ENCODE measurements around the gene WNT9B. TPM values are rescaled to one million over a fixed set of nuclear protein-coding genes. Genes with fewer than 3 reads are reported as not detected.

Gene WNT9B
- total RNA-seq, 3 donors from 2014 or later = 0.22 TPM; not detected in 2

GRCh38 chr17:46841561-46842379 lies 9.6 kb upstream of the WNT9B start:
- ATAC-seq (peak; percentile 67), DNase-seq (peak in 2 of 3 donors; percentile 21 to 40)
- Histone ChIP-seq H3K4me1 (ENCODE audit: low read depth) (peaks cover 4% of the 10 kb centered on the region), H3K9me3 (peaks cover 9% of the 10 kb centered on the region), H3K36me3 (ENCODE audit: low read depth) (no peaks in the 10 kb centered on the region), H3K4me3 (no peak overlapping the region)
- TF ChIP-seq, protein P1, sequence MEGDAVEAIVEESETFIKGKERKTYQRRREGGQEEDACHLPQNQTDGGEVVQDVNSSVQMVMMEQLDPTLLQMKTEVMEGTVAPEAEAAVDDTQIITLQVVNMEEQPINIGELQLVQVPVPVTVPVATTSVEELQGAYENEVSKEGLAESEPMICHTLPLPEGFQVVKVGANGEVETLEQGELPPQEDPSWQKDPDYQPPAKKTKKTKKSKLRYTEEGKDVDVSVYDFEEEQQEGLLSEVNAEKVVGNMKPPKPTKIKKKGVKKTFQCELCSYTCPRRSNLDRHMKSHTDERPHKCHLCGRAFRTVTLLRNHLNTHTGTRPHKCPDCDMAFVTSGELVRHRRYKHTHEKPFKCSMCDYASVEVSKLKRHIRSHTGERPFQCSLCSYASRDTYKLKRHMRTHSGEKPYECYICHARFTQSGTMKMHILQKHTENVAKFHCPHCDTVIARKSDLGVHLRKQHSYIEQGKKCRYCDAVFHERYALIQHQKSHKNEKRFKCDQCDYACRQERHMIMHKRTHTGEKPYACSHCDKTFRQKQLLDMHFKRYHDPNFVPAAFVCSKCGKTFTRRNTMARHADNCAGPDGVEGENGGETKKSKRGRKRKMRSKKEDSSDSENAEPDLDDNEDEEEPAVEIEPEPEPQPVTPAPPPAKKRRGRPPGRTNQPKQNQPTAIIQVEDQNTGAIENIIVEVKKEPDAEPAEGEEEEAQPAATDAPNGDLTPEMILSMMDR (IDR thresholded peaks at IDR 0.05) = peak; percentile 60
- intact Hi-C loops (cut with DNase I, micrococcal nuclease) = no loop called here

- TF ChIP-seq, protein P1 (IDR thresholded peaks at IDR 0.05) = no peak
- Histone ChIP-seq H3K4me1 (ENCODE audit: low read depth) (peaks cover 4% of the 10 kb centered on the region), H3K36me3 (ENCODE audit: low read depth) (no peaks in the 10 kb centered on the region), H3K4me3 (no peak overlapping the region), H3K9me3 (peaks cover 9% of the 10 kb centered on the region)
- DNase-seq = no peak
- no peak for ATAC-seq
- intact Hi-C loops (cut with DNase I, micrococcal nuclease) = no loop called here
Observed at GRCh38 chr17:46842835-46843234, 8.5 kb upstream of the WNT9B start.

DNA sequence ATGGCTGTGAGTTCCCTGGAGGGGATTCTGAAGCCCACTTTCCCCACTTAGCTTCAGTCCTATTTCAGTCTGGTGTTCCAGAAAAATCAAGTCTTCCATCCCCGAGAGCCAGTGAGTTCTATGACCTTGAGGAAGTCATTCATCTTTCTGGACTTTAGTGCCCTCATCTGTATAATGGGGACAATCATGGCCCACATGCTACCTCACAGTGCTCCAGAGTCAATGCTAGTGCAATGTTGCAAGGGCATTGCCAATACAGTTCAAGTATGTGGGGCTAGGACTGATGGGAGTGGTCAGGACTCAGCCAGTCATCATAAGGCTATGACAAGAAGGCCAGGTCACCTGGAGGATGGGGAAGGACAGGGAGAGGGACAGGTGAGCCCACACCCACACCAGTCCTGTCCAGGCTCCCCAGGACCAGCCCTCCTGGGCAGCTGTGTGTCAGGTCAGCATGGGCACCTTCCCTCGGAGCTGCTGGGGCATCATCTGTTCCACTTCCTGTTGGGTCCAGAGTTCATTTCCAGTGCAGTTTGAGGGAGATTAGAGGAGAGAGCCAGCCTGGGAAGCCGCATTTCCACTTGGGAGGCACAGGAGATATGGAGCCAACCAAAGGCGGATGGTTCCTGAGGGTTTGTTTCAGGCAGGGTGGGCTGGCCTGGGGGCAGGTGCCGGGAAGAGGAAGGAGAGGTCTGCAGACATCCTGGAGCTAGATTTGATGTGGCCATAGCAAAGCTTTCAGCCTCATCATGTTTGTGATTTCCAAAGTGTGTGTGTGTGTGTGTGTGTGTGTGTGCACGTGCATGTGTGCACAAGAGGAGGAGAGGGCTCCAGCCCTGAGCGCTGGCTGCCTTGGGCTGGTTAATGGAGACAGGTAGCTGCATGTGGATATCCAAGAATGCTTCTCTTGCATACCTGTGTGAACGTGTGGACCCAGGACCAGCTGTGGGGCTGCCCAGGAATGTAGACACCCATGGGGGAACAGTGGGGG lies 3.9 kb upstream of the WNT9B start:
- DNase-seq (peak in 1 of 3 donors; percentile 40), ATAC-seq (peak; percentile 54)
- H3K4me1 ChIP-seq (ENCODE audit: low read depth) = peaks cover 10% of the 10 kb centered on the region
- intact Hi-C loops (cut with DNase I, micrococcal nuclease) = no loop called here
- H3K9me3 ChIP-seq = peaks cover 9% of the 10 kb centered on the region
- H3K36me3 ChIP-seq (ENCODE audit: low read depth) = no peaks in the 10 kb centered on the region
- H3K4me3 ChIP-seq = no peak overlapping the region
- TF ChIP-seq, protein P1 (IDR thresholded peaks at IDR 0.05) = no peak

- DNase-seq = no peak
- TF ChIP-seq, protein P1 (IDR thresholded peaks at IDR 0.05) = no peak
- H3K9me3 ChIP-seq = no peaks in the 10 kb centered on the region
- H3K4me1 ChIP-seq (ENCODE audit: low read depth) = peaks cover 10% of the 10 kb centered on the region
- intact Hi-C loops (cut with DNase I, micrococcal nuclease) = no loop called here
- H3K36me3 ChIP-seq (ENCODE audit: low read depth) = no peaks in the 10 kb centered on the region
- H3K4me3 ChIP-seq = no peak overlapping the region
- no peak for ATAC-seq
Observed at GRCh38 chr17:46848534-46848933, 2.8 kb upstream of the WNT9B start.

GRCh38 chr17:46850688-46851028 lies 725 bp upstream of the WNT9B start:
- TF ChIP-seq, protein P1 (IDR thresholded peaks at IDR 0.05) = no peak
- Histone ChIP-seq H3K4me1 (ENCODE audit: low read depth) (peaks cover 10% of the 10 kb centered on the region), H3K36me3 (ENCODE audit: low read depth) (no peaks in the 10 kb centered on the region), H3K9me3 (no peaks in the 10 kb centered on the region), H3K4me3 (no peak overlapping the region)
- ATAC-seq (no peak), DNase-seq (no peak)
- intact Hi-C loops (cut with DNase I, micrococcal nuclease) = no loop called here
